Endothelial cell of umbilical vein (primary cell): ENCODE results near the gene SNRNP200. TPM values are rescaled to one million over a fixed set of nuclear protein-coding genes. Genes with fewer than 3 reads are reported as not detected.

Experiments
- BruUV-seq: library from RNA; stranded (reverse); fragments of 400-500 nt; replicated peaks from 2 replicates; lab custom pipeline; 2021; lab: Mats Ljungman, UMichigan
- CTCF ChIA-PET: fragments of 300-600, 350-600 bp; sonication (Branson Sonifier 250); formaldehyde crosslinking; loops from one replicate; lab custom pipeline; 2021; ENCODE audit warnings: antibody characterized with exemption, inconsistent platforms; lab: Charles Lee
- POLR2A ChIA-PET: fragments of 300-600, 350-600 bp; sonication (Branson Sonifier 250); formaldehyde crosslinking; loops from one replicate; lab custom pipeline; 2021; ENCODE audit warnings: antibody characterized with exemption, inconsistent platforms; lab: Charles Lee
- DNase-seq: peaks from one replicate; pipeline ENCODE4 v3.0.0-alpha.2; 2011; ENCODE audit warnings: low read depth, low spot score
- FAIRE-seq: peaks from 2 replicates; lab custom pipeline; 2011; peaks lifted over from hg19 to GRCh38; lab: Jason Lieb, UNC
- H2AFZ ChIP-seq: 2 replicates; pipeline ENCODE4 v1.6.0; 2012; ENCODE audit warnings: low read depth, low read length, control low read depth, inconsistent platforms
- H3K27ac ChIP-seq: 2 replicates; pipeline ENCODE4 v1.5.1; 2011; ENCODE audit warnings: low read depth, mild to moderate bottlenecking, control low read depth, low read length, moderate library complexity; ENCODE audit not compliant: insufficient read depth
- H3K27me3 ChIP-seq, 2 experiments: 2 replicates each; pipeline versions ENCODE4 v1.6.0 to v1.6.1; 2011; ENCODE audit warnings: low read length in 2 of 2, mixed read lengths in 1 of 2; ENCODE audit not compliant: control insufficient read depth in 2 of 2, insufficient read depth in 2 of 2
- H3K36me3 ChIP-seq, 2 experiments: 2 replicates in 1 of 2; 3 replicates in 1 of 2; pipeline ENCODE4 v1.5.1; 2011; ENCODE audit warnings: low read length in 2 of 2, mild to moderate bottlenecking in 1 of 2, moderate library complexity in 1 of 2; ENCODE audit not compliant: control insufficient read depth in 2 of 2, insufficient read depth in 2 of 2; ENCODE audit errors: extremely low read depth in 1 of 2
- H3K4me1 ChIP-seq: 3 replicates; pipeline ENCODE4 v1.5.1; 2011; ENCODE audit warnings: mild to moderate bottlenecking, low read length; ENCODE audit not compliant: control insufficient read depth, insufficient read depth; ENCODE audit errors: extremely low read depth
- H3K4me2 ChIP-seq: 2 replicates; pipeline ENCODE4 v1.6.1; 2011; ENCODE audit warnings: low read length, control low read depth, mixed read lengths; ENCODE audit not compliant: insufficient read depth
- H3K4me3 ChIP-seq, 3 experiments: fragments of 200-600 bp in 1 of 3; sonication (generic), shearing (Covaris generic) in 1 of 3; replicated peaks in 1 of 3; 2 replicates each; pipeline ENCODE4 v1.5.1; 2011 to 2016; ENCODE audit warnings: control low read depth in 3 of 3, low read length in 3 of 3, mild to moderate bottlenecking in 2 of 3, inconsistent platforms in 1 of 3, low read depth in 1 of 3, moderate library complexity in 1 of 3; ENCODE audit not compliant: insufficient read depth in 1 of 3
- H3K79me2 ChIP-seq: 2 replicates; pipeline ENCODE4 v1.6.0; 2012; ENCODE audit warnings: low read length, inconsistent platforms; ENCODE audit not compliant: control insufficient read depth, insufficient read depth
- H3K9ac ChIP-seq: replicated peaks from 2 replicates; pipeline ENCODE3; 2011; ENCODE audit warnings: low read length, control low read depth; ENCODE audit not compliant: insufficient read depth; ENCODE audit errors: extremely low read depth
- H3K9me1 ChIP-seq: replicated peaks from 3 replicates; pipeline ENCODE4 v1.6.0; 2011; ENCODE audit warnings: mild to moderate bottlenecking, low read length; ENCODE audit not compliant: control insufficient read depth, insufficient read depth; ENCODE audit errors: extremely low read depth
- H3K9me3 ChIP-seq: replicated peaks from 2 replicates; pipeline ENCODE4 v1.5.1; 2012; ENCODE audit warnings: low read length, inconsistent platforms; ENCODE audit not compliant: control insufficient read depth, insufficient read depth
- H4K20me1 ChIP-seq: replicated peaks from 2 replicates; pipeline ENCODE3; 2011; ENCODE audit warnings: mild to moderate bottlenecking, low read length; ENCODE audit not compliant: control insufficient read depth, insufficient read depth; ENCODE audit errors: extremely low read depth
- EZH2 ChIP-seq: IDR thresholded peaks from 2 replicates; pipeline ENCODE4 v1.6.1; 2012; ENCODE audit warnings: borderline replicate concordance, low read depth, mild to moderate bottlenecking, moderate library complexity, low read length, inconsistent platforms; ENCODE audit not compliant: severe bottlenecking
- FOS ChIP-seq: IDR thresholded peaks from 2 replicates; pipeline ENCODE4 v1.6.1; 2011; ENCODE audit warnings: mild to moderate bottlenecking, low read length, moderate library complexity, borderline replicate concordance; ENCODE audit not compliant: insufficient read depth
- GATA2 ChIP-seq: IDR thresholded peaks from 2 replicates; pipeline ENCODE4 v1.7.0; 2011; ENCODE audit warnings: low read depth, mild to moderate bottlenecking, moderate library complexity, mixed read lengths, low read length; ENCODE audit not compliant: insufficient read length, insufficient read depth
- JUN ChIP-seq: IDR thresholded peaks from 2 replicates; pipeline ENCODE4 v1.6.1; 2011; ENCODE audit warnings: borderline replicate concordance, low read depth; ENCODE audit not compliant: insufficient read length, insufficient read depth
- MYC ChIP-seq: IDR thresholded peaks from one replicate; pipeline ENCODE4 v1.6.1; 2011; ENCODE audit warnings: mild to moderate bottlenecking, low read depth, low read length
- POLR2A ChIP-seq: IDR thresholded peaks from 2 replicates; pipeline ENCODE4 v1.6.1; 2012; ENCODE audit warnings: low read depth, mild to moderate bottlenecking, control low read depth, low read length
- POLR2AphosphoS5 ChIP-seq: IDR thresholded peaks from 2 replicates; pipeline ENCODE4 v1.6.1; 2012; ENCODE audit warnings: low read depth, mild to moderate bottlenecking, control low read depth, low read length, moderate library complexity; ENCODE audit not compliant: insufficient read depth
- dilution Hi-C: fragments of 300-500 bp; cut with MboI; formaldehyde crosslinking; loops from one replicate; pipeline ENCODE4 v1.15.0; 2019; ENCODE audit warnings: low sequenced_read_pairs; ENCODE audit not compliant: extremely low pct_ligation_motif_present
- intact Hi-C: fragments of 100-400 bp; cut with micrococcal nuclease; formaldehyde crosslinking; loops from one replicate; pipeline ENCODE4 v1.10.0; 2022
- polyA plus RNA-seq, 4 experiments: library from polyadenylated mRNA; depleted of rRNA in 3 of 4; stranded (reverse) in 3 of 4; unstranded in 1 of 4; fragments of >200 nt; gene quantifications; 2 replicates each; pipeline versions ENCODE4 v1.2.1 to v1.2.3, GENCODE V29; 2011 to 2012; ENCODE audit warnings: missing spikeins in 1 of 4
- total RNA-seq: library from RNA; stranded (reverse); gene quantifications from 2 replicates; pipeline ENCODE4 v1.2.3, GENCODE V29; 2021
- TF ChIP-seq, protein P1 (sequence below), 2 donors: IDR thresholded peaks; 1 replicate in 1 of 2; 2 replicates in 1 of 2; pipeline ENCODE4 v1.5.1; 2011; ENCODE audit warnings: low read length in 2 of 2, mild to moderate bottlenecking in 2 of 2, moderate library complexity in 2 of 2, control low read depth in 1 of 2, inconsistent platforms in 1 of 2, low read depth in 1 of 2; ENCODE audit not compliant: insufficient read depth in 1 of 2; ENCODE audit errors: extremely low read depth in 1 of 2

The SNRNP200 gene
- total and polyA plus RNA-seq, 2 donors (not counting 3 experiments of a cell fraction or from before 2014, with no cell fraction given): 124 to 155 TPM

DNA sequence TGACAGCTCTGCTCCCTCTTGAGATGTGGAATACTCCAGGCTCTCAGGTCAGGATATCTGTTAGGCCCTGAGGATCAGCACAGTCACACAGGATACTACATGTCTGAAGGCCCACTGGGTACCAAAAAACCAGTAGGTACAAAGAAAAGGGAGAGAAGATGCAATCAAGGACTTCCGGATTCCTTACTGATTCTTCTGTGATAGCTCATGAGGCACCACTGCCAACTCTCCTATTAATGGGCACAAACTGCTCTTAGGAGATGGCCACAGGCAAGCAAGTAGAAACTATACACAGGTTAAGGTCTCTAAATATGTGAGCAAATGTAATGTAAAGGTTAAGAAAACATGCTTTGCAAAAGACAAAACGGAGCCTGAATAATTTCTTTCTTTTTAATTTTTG is 43.0 kb downstream of the SNRNP200 start:
- Histone ChIP-seq H3K4me2 (no peak overlapping the region), H3K79me2 (peaks cover 66% of the 10 kb centered on the region), H3K36me3 (peaks cover 3% of the 10 kb centered on the region in 2 experiments), H4K20me1 (no peaks in the 10 kb centered on the region), H3K9ac (no peak overlapping the region), H3K9me1 (peaks cover 6% of the 10 kb centered on the region), H3K9me3 (no peaks in the 10 kb centered on the region), H3K4me3 (no peak overlapping the region), H3K27me3 (no peaks in the 10 kb centered on the region), H2AFZ (no peak overlapping the region), H3K4me1 (peaks cover 51% of the 10 kb centered on the region), H3K27ac (no peak overlapping the region)
- no peak for FAIRE-seq
- no peak for DNase-seq
- CTCF ChIA-PET: interaction anchor here (3.2 to 3.6 kb wide), 2 partner anchors 11 to 124 kb away, joined by 16 to 32 read pairs; partner anchors contain the start of gene ASTL
- dilution Hi-C loops: no loop called here
- POLR2A ChIA-PET: no interaction called here
- TF ChIP-seq, protein P1, sequence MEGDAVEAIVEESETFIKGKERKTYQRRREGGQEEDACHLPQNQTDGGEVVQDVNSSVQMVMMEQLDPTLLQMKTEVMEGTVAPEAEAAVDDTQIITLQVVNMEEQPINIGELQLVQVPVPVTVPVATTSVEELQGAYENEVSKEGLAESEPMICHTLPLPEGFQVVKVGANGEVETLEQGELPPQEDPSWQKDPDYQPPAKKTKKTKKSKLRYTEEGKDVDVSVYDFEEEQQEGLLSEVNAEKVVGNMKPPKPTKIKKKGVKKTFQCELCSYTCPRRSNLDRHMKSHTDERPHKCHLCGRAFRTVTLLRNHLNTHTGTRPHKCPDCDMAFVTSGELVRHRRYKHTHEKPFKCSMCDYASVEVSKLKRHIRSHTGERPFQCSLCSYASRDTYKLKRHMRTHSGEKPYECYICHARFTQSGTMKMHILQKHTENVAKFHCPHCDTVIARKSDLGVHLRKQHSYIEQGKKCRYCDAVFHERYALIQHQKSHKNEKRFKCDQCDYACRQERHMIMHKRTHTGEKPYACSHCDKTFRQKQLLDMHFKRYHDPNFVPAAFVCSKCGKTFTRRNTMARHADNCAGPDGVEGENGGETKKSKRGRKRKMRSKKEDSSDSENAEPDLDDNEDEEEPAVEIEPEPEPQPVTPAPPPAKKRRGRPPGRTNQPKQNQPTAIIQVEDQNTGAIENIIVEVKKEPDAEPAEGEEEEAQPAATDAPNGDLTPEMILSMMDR (IDR thresholded peaks at IDR 0.05; ENCODE audit: extremely low read depth in 1 of 2, insufficient read depth in 1 of 2, low read depth in 1 of 2, low read length in 2 of 2): no peak
- TF ChIP-seq JUN (no peak), POLR2A (no peak), POLR2AphosphoS5 (no peak), EZH2 (no peak), FOS (no peak), GATA2 (no peak), MYC (no peak)
- intact Hi-C loops: no loop called here
- no TSS peak for BruUV-seq
